CD4-positive, alpha-beta memory T cell (primary cell): ENCODE measurements around the gene PASD1. TPM values are rescaled to one million over a fixed set of nuclear protein-coding genes. Genes with fewer than 3 reads are reported as not detected.

Experiments used
- CTCF ChIA-PET: fragments of 350-600 bp; sonication (Branson Sonifier 250); formaldehyde crosslinking; loops from one replicate; lab custom pipeline; 2021; ENCODE audit warnings: inconsistent platforms; ENCODE audit not compliant: partially characterized antibody; lab: Charles Lee
- POLR2A ChIA-PET: fragments of 350-600 bp; sonication (Branson Sonifier 250); formaldehyde crosslinking; loops from one replicate; lab custom pipeline; 2021; ENCODE audit not compliant: partially characterized antibody; lab: Charles Lee
- DNase-seq, 5 donors: peaks; one replicate each; pipeline versions ENCODE4 v3.0.0 to v3.0.0-alpha.2; 2020 to 2022; ENCODE audit warnings: mixed read lengths in 1 of 5
- H3K27ac ChIP-seq: one replicate; pipeline ENCODE4 v1.7.0; 2013; ENCODE audit warnings: low read depth, low read length
- H3K27me3 ChIP-seq: 2 replicates; pipeline ENCODE4 v1.7.0; 2013; ENCODE audit warnings: mild to moderate bottlenecking, low read length, moderate library complexity; ENCODE audit not compliant: insufficient read depth
- H3K36me3 ChIP-seq: 2 replicates; pipeline ENCODE4 v1.7.0; 2013; ENCODE audit warnings: mild to moderate bottlenecking, low read length, moderate library complexity; ENCODE audit not compliant: insufficient read depth
- H3K4me1 ChIP-seq: 2 replicates; pipeline ENCODE4 v1.7.0; 2013; ENCODE audit warnings: mild to moderate bottlenecking, low read length, moderate library complexity; ENCODE audit not compliant: insufficient read depth
- H3K4me3 ChIP-seq, 2 donors: one replicate each; pipeline ENCODE4 v1.7.0; 2013; ENCODE audit warnings: low read length in 2 of 2, mild to moderate bottlenecking in 1 of 2
- H3K9me3 ChIP-seq, 2 donors: one replicate each; pipeline ENCODE4 v1.7.0; 2013; ENCODE audit warnings: low read length in 2 of 2, control low read depth in 1 of 2; ENCODE audit not compliant: control insufficient read depth in 1 of 2
- H3K27ac Mint-ChIP-seq, 7 donors: one replicate each; pipeline ENCODE4 v1.8.0; 2020 to 2021; ENCODE audit warnings: mixed read lengths in 7 of 7, mild to moderate bottlenecking in 6 of 7, inconsistent platforms in 3 of 7, moderate library complexity in 3 of 7
- H3K27me3 Mint-ChIP-seq, 2 donors: one replicate each; pipeline ENCODE4 v1.8.0; 2020 to 2021; ENCODE audit warnings: mixed read lengths in 2 of 2
- H3K36me3 Mint-ChIP-seq, 2 donors: one replicate each; pipeline ENCODE4 v1.8.0; 2020 to 2021; ENCODE audit warnings: mixed read lengths in 2 of 2, inconsistent platforms in 1 of 2, mild to moderate bottlenecking in 1 of 2
- H3K4me1 Mint-ChIP-seq, 4 donors: one replicate each; pipeline ENCODE4 v1.8.0; 2020 to 2021; ENCODE audit warnings: mixed read lengths in 4 of 4, mild to moderate bottlenecking in 1 of 4
- H3K4me3 Mint-ChIP-seq, 8 donors: one replicate each; pipeline ENCODE4 v1.8.0; 2020 to 2021; ENCODE audit warnings: mixed read lengths in 8 of 8, mild to moderate bottlenecking in 7 of 8, moderate library complexity in 6 of 8, inconsistent platforms in 3 of 8
- H3K9me3 Mint-ChIP-seq, 8 donors: one replicate each; pipeline ENCODE4 v1.8.0; 2020 to 2021; ENCODE audit warnings: mixed read lengths in 8 of 8, mild to moderate bottlenecking in 5 of 8, inconsistent platforms in 3 of 8, moderate library complexity in 1 of 8
- intact Hi-C: fragments of 100-400 bp; cut with micrococcal nuclease; formaldehyde crosslinking; loops from one replicate; pipeline ENCODE4 v1.15.1; 2023
- polyA plus RNA-seq, 2 donors: library from polyadenylated mRNA; unstranded; fragments of 300-500 nt; fragmentation: Illumina TruSeq; gene quantifications; one replicate each; pipeline ENCODE4 v1.2.3, GENCODE V29; 2021
- total RNA-seq, 2 experiments: library from RNA; stranded (reverse); gene quantifications; one replicate each; pipeline ENCODE4 v1.2.3, GENCODE V29; 2021

The PASD1 gene
- total RNA-seq, result not detected
- not detected for polyA plus RNA-seq

GRCh38 chrX:151563449-151563848 is at the start of gene PASD1:
Gene PASD1 (plus strand): TSS chrX:151563675. CDS start chrX:151601554, 37,879 bp downstream.
- DNase-seq, result no peak
- Histone ChIP-seq H3K27ac (no peak within 1 kb of the TSS), H3K36me3 (no peaks in the 10 kb centered on the region), H3K4me1 (no peaks in the 10 kb centered on the region), H3K27me3 (no peaks in the 10 kb centered on the region), H3K4me3 (no peak within 1 kb of the TSS), H3K9me3 (no peaks in the 10 kb centered on the region)
- H3K27me3 Mint-ChIP-seq, result peaks cover 0 to 1% of the 10 kb centered on the region in 2 donors
- no peaks in the 10 kb centered on the region for H3K36me3 Mint-ChIP-seq
- H3K27ac Mint-ChIP-seq, result no peak within 1 kb of the TSS
- no peak within 1 kb of the TSS for H3K4me3 Mint-ChIP-seq
- H3K9me3 Mint-ChIP-seq, result peaks cover 0 to 2% (median 0%) of the 10 kb centered on the region in 8 donors
- ChIA-PET POLR2A (no interaction called here), CTCF (no interaction called here)
- no peaks in the 10 kb centered on the region for H3K4me1 Mint-ChIP-seq
- intact Hi-C loops, result no loop called here

- H3K4me3 ChIP-seq, result no peak overlapping the region
- H3K9me3 Mint-ChIP-seq, result peaks cover 0 to 5% (median 0%) of the 10 kb centered on the region in 8 donors
- no peaks in the 10 kb centered on the region for H3K4me1 ChIP-seq
- H3K27ac ChIP-seq, result no peak overlapping the region
- peaks cover 0 to 6% of the 10 kb centered on the region in 2 donors for H3K27me3 Mint-ChIP-seq
- H3K36me3 ChIP-seq, result no peaks in the 10 kb centered on the region
- H3K9me3 ChIP-seq, result no peaks in the 10 kb centered on the region
- no peak for DNase-seq
- no peak overlapping the region for H3K4me3 Mint-ChIP-seq
- H3K36me3 Mint-ChIP-seq, result no peaks in the 10 kb centered on the region
- H3K27me3 ChIP-seq, result no peaks in the 10 kb centered on the region
- H3K4me1 Mint-ChIP-seq, result no peaks in the 10 kb centered on the region
- H3K27ac Mint-ChIP-seq, result no peak overlapping the region
- ChIA-PET POLR2A (no interaction called here), CTCF (no interaction called here)
- intact Hi-C loops, result no loop called here
Measured at GRCh38 chrX:151515237-151515636, 48.2 kb upstream of the PASD1 start.

- no peaks in the 10 kb centered on the region for H3K27me3 ChIP-seq
- CTCF ChIA-PET, result no interaction called here
- Mint-ChIP-seq H3K4me3 (no peak overlapping the region), H3K4me1 (no peaks in the 10 kb centered on the region), H3K27ac (no peak overlapping the region), H3K27me3 (peaks cover 0 to 4% of the 10 kb centered on the region in 2 donors), H3K9me3 (peaks cover 0 to 5% (median 0%) of the 10 kb centered on the region in 8 donors), H3K36me3 (no peaks in the 10 kb centered on the region)
- H3K9me3 ChIP-seq, result no peaks in the 10 kb centered on the region
- H3K27ac ChIP-seq, result no peak overlapping the region
- no peaks in the 10 kb centered on the region for H3K36me3 ChIP-seq
- no peak overlapping the region for H3K4me3 ChIP-seq
- POLR2A ChIA-PET, result no interaction called here
- DNase-seq, result no peak
- intact Hi-C loops, result no loop called here
- no peaks in the 10 kb centered on the region for H3K4me1 ChIP-seq
Measured at GRCh38 chrX:151516538-151517187, 46.8 kb upstream of the PASD1 start.

- Mint-ChIP-seq H3K4me1 (no peaks in the 10 kb centered on the region), H3K9me3 (peaks cover 0 to 5% (median 0%) of the 10 kb centered on the region in 8 donors), H3K36me3 (no peaks in the 10 kb centered on the region), H3K27ac (peak overlapping the region in 1 of 7 donors; percentile 20), H3K4me3 (no peak overlapping the region), H3K27me3 (peaks cover 0 to 6% of the 10 kb centered on the region in 2 donors)
- CTCF ChIA-PET, result no interaction called here
- no peaks in the 10 kb centered on the region for H3K9me3 ChIP-seq
- H3K4me3 ChIP-seq, result no peak overlapping the region
- intact Hi-C loops, result no loop called here
- H3K4me1 ChIP-seq, result no peaks in the 10 kb centered on the region
- POLR2A ChIA-PET, result no interaction called here
- no peak overlapping the region for H3K27ac ChIP-seq
- DNase-seq, result no peak
- H3K36me3 ChIP-seq, result no peaks in the 10 kb centered on the region
- H3K27me3 ChIP-seq, result no peaks in the 10 kb centered on the region
Measured at GRCh38 chrX:151517421-151517820, 46.1 kb upstream of the PASD1 start.

- Histone ChIP-seq H3K4me3 (no peak overlapping the region), H3K27me3 (no peaks in the 10 kb centered on the region), H3K4me1 (no peaks in the 10 kb centered on the region), H3K9me3 (no peaks in the 10 kb centered on the region), H3K27ac (no peak overlapping the region), H3K36me3 (no peaks in the 10 kb centered on the region)
- Mint-ChIP-seq H3K27me3 (peaks cover 0 to 3% of the 10 kb centered on the region in 2 donors), H3K4me3 (no peak overlapping the region), H3K27ac (no peak overlapping the region), H3K9me3 (no peaks in the 10 kb centered on the region), H3K36me3 (no peaks in the 10 kb centered on the region), H3K4me1 (no peaks in the 10 kb centered on the region)
- CTCF ChIA-PET, result no interaction called here
- POLR2A ChIA-PET, result no interaction called here
- intact Hi-C loops, result no loop called here
- no peak for DNase-seq
Measured at GRCh38 chrX:151523351-151523750, 40.1 kb upstream of the PASD1 start.

- Mint-ChIP-seq H3K4me3 (no peak overlapping the region), H3K27me3 (peaks cover 2% of the 10 kb centered on the region in 2 donors), H3K36me3 (no peaks in the 10 kb centered on the region), H3K27ac (no peak overlapping the region), H3K9me3 (no peaks in the 10 kb centered on the region), H3K4me1 (no peaks in the 10 kb centered on the region)
- no peak for DNase-seq
- Histone ChIP-seq H3K4me3 (no peak overlapping the region), H3K27me3 (no peaks in the 10 kb centered on the region), H3K9me3 (no peaks in the 10 kb centered on the region), H3K4me1 (no peaks in the 10 kb centered on the region), H3K27ac (no peak overlapping the region), H3K36me3 (no peaks in the 10 kb centered on the region)
- intact Hi-C loops, result no loop called here
- POLR2A ChIA-PET, result no interaction called here
- CTCF ChIA-PET, result no interaction called here
Measured at GRCh38 chrX:151536571-151536970, 26.9 kb upstream of the PASD1 start.

- H3K27ac ChIP-seq, result no peak overlapping the region
- ChIA-PET CTCF (no interaction called here), POLR2A (no interaction called here)
- Mint-ChIP-seq H3K36me3 (no peaks in the 10 kb centered on the region), H3K27ac (no peak overlapping the region), H3K4me1 (no peaks in the 10 kb centered on the region), H3K4me3 (no peak overlapping the region), H3K27me3 (peaks cover 0 to 2% of the 10 kb centered on the region in 2 donors), H3K9me3 (no peaks in the 10 kb centered on the region)
- H3K27me3 ChIP-seq, result no peaks in the 10 kb centered on the region
- no peaks in the 10 kb centered on the region for H3K4me1 ChIP-seq
- DNase-seq, result no peak
- no peaks in the 10 kb centered on the region for H3K9me3 ChIP-seq
- H3K4me3 ChIP-seq, result no peak overlapping the region
- H3K36me3 ChIP-seq, result no peaks in the 10 kb centered on the region
- intact Hi-C loops, result no loop called here
Measured at GRCh38 chrX:151537572-151537971, 25.9 kb upstream of the PASD1 start.
